GM12878 (cell line): ENCODE measurements around the gene SLC8B1. TPM values are rescaled to one million over a fixed set of nuclear protein-coding genes. Genes with fewer than 3 reads are reported as not detected.

Experiments
- ATAC-seq: fragments of 200-7000 bp; cut with Tn5 transposase; 3 replicates; pipeline ENCODE4 v1.9.1; 2020; ENCODE audit warnings: mild to moderate bottlenecking, moderate library complexity
- BruUV-seq: library from RNA; stranded (reverse); fragments of 400-500 nt; replicated peaks from 2 replicates; lab custom pipeline; 2021; lab: Mats Ljungman, UMichigan
- CTCF ChIA-PET: fragments of 300-600 bp; sonication (Branson Sonifier 250); formaldehyde crosslinking; extraction: SDS; loops from one replicate; lab custom pipeline; 2021; ENCODE audit warnings: inconsistent platforms; lab: Yijun Ruan, JAX
- POLR2A ChIA-PET: fragments of 350-600 bp; formaldehyde crosslinking; extraction: SDS; loops from one replicate; lab custom pipeline; 2021; ENCODE audit warnings: inconsistent platforms; lab: Charles Lee
- RAD21 ChIA-PET: fragments of 300-600 bp; sonication (Branson Sonifier 250); formaldehyde crosslinking; loops from one replicate; lab custom pipeline; 2023; ENCODE audit warnings: antibody characterized with exemption; ENCODE audit not compliant: unreplicated experiment; lab: Charles Lee
- SMC1A ChIA-PET: fragments of 300-600 bp; sonication (Branson Sonifier 250); formaldehyde crosslinking; loops from one replicate; lab custom pipeline; 2023; ENCODE audit not compliant: unreplicated experiment, uncharacterized antibody; lab: Charles Lee
- DNase-seq: peaks from one replicate; pipeline ENCODE4 v3.0.0-alpha.2; 2011; ENCODE audit warnings: low read depth, low spot score
- FAIRE-seq: peaks from 3 replicates; lab custom pipeline; 2011; peaks lifted over from hg19 to GRCh38; lab: Jason Lieb, UNC
- H2AFZ ChIP-seq: 2 replicates; pipeline ENCODE4 v1.6.0; 2011; ENCODE audit warnings: low read depth, low read length, control low read depth; ENCODE audit not compliant: control insufficient read depth
- H3K27ac ChIP-seq: 2 replicates; pipeline ENCODE4 v1.5.1; 2011; ENCODE audit warnings: control low read depth; ENCODE audit not compliant: control insufficient read depth, insufficient read depth
- H3K27me3 ChIP-seq, 2 experiments: replicated peaks in 1 of 2; 2 replicates each; pipeline versions ENCODE4 v1.6.0 to v1.6.1; 2011; ENCODE audit warnings: low read length in 1 of 2; ENCODE audit not compliant: control insufficient read depth in 2 of 2, insufficient read depth in 2 of 2
- H3K36me3 ChIP-seq, 2 experiments: 2 replicates each; pipeline ENCODE4 v1.5.1; 2011; ENCODE audit warnings: low read length in 1 of 2; ENCODE audit not compliant: control insufficient read depth in 2 of 2, insufficient read depth in 2 of 2
- H3K4me1 ChIP-seq: 2 replicates; pipeline ENCODE4 v1.6.1; 2011; ENCODE audit warnings: mild to moderate bottlenecking, low read length, moderate library complexity, mixed read lengths; ENCODE audit not compliant: control insufficient read depth, insufficient read depth
- H3K4me2 ChIP-seq: 2 replicates; pipeline ENCODE4 v1.6.0; 2011; ENCODE audit warnings: control low read depth; ENCODE audit not compliant: control insufficient read depth, insufficient read depth
- H3K4me3 ChIP-seq: fragments of 200-600 bp; sonication (generic); 2 replicates; pipeline ENCODE4 v1.5.1; 2016
- H3K79me2 ChIP-seq: 2 replicates; pipeline ENCODE4 v1.6.0; 2011; ENCODE audit warnings: low read length; ENCODE audit not compliant: control insufficient read depth, insufficient read depth
- H3K9ac ChIP-seq: 2 replicates; pipeline ENCODE4 v1.8.0; 2011; ENCODE audit warnings: low read length, control low read depth, mixed read lengths; ENCODE audit not compliant: control insufficient read depth, insufficient read depth
- H3K9me3 ChIP-seq: replicated peaks from 3 replicates; pipeline ENCODE4 v1.5.1; 2011; ENCODE audit warnings: mild to moderate bottlenecking, low read length; ENCODE audit not compliant: control insufficient read depth, insufficient read depth
- H4K20me1 ChIP-seq: 2 replicates; pipeline ENCODE4 v1.6.0; 2011; ENCODE audit not compliant: control insufficient read depth, insufficient read depth
- CHD1 ChIP-seq: IDR thresholded peaks from 2 replicates; pipeline ENCODE4 v1.6.1; 2012; ENCODE audit warnings: low read depth, low read length, improper control_type of control experiment
- ESRRA ChIP-seq: IDR thresholded peaks from 2 replicates; pipeline ENCODE4 v1.6.1; 2012; ENCODE audit warnings: mild to moderate bottlenecking, low read length, improper control_type of control experiment
- HDAC2 ChIP-seq: fragments of 200-600 bp; sonication (generic); IDR thresholded peaks from 2 replicates; pipeline ENCODE4 v1.6.1; 2017
- HDAC6 ChIP-seq: fragments of 200-600 bp; sonication (generic); IDR thresholded peaks from one replicate; pipeline ENCODE4 v1.8.0; 2017; ENCODE audit warnings: antibody characterized with exemption; ENCODE audit not compliant: unreplicated experiment
- MXI1 ChIP-seq: fragments of 150-350 bp; IDR thresholded peaks from 2 replicates; pipeline ENCODE4 v1.6.1; 2011; ENCODE audit warnings: low read depth, mild to moderate bottlenecking, inconsistent platforms, low read length, improper control_type of control experiment
- NFXL1 ChIP-seq: fragments of 450-650 bp; IDR thresholded peaks from 2 replicates; pipeline ENCODE4 v1.6.1; 2017; ENCODE audit warnings: antibody characterized with exemption, mild to moderate bottlenecking, borderline replicate concordance
- SKIL ChIP-seq: fragments of 450-650 bp; IDR thresholded peaks from 2 replicates; pipeline ENCODE4 v1.6.1; 2017; ENCODE audit warnings: mild to moderate bottlenecking, low read depth, inconsistent platforms; ENCODE audit not compliant: poor library complexity, severe bottlenecking
- SP1 ChIP-seq: IDR thresholded peaks from one replicate; pipeline ENCODE4 v1.6.1; 2011; ENCODE audit warnings: low read depth, low read length
- ZNF592 ChIP-seq: fragments of 450-650 bp; IDR thresholded peaks from 2 replicates; pipeline ENCODE4 v1.6.1; 2017; ENCODE audit warnings: mild to moderate bottlenecking, moderate library complexity
- WGBS: methylation state at CpG from one replicate; pipeline ENCODE4 v1.1.6; 2016; ENCODE audit warnings: low lambda C conversion rate; ENCODE audit not compliant: insufficient replicate concordance, insufficient coverage; ENCODE audit errors: missing lambda C conversion rate; 5-methylcytosine and 5-hydroxymethylcytosine counted together
- in situ Hi-C: fragments of 300-500 bp; cut with MboI; formaldehyde crosslinking; loops from 9 replicates; pipeline ENCODE4 v1.14.3; 2018; ENCODE audit warnings: mixed read lengths
- intact Hi-C: fragments of 100-400 bp; cut with micrococcal nuclease; formaldehyde crosslinking; loops from one replicate; pipeline ENCODE4 v1.14.2; 2022; ENCODE audit not compliant: unreplicated experiment
- polyA plus RNA-seq, 11 experiments: library from polyadenylated mRNA; depleted of rRNA in 4 of 11; unstranded in 6 of 11; stranded (reverse) in 5 of 11; fragments of >200 nt; fragmentation: Nextera tagmentation in 4 of 11; fragmentation: Illumina TruSeq in 1 of 11; extraction: Ambion mirVana in 4 of 11; extraction: Trizol in 1 of 11; gene quantifications; 1 replicate in 1 of 11; 2 replicates in 10 of 11; pipeline versions ENCODE4 v1.2.1 to v1.2.3, GENCODE V29; 2011 to 2016; ENCODE audit warnings: inconsistent platforms in 2 of 11, missing spikeins in 2 of 11, low read depth in 1 of 11
- total RNA-seq, 4 experiments: library from RNA; depleted of rRNA in 3 of 4; stranded (reverse); fragments of >200 nt in 3 of 4; fragmentation: Illumina TruSeq in 1 of 4; extraction: Trizol in 1 of 4; gene quantifications; 2 replicates each; pipeline versions ENCODE4 v1.2.1 to v1.2.3, GENCODE V29; 2013 to 2021

SLC8B1 gene
- total and polyA plus RNA-seq, 10 of the 15 experiments (the other 5 are each of a cell fraction or from before 2014, with no cell fraction given), result 0.18 to 12.3 (median 6.8) TPM

GRCh38 chr12:113269257-113269943 lies 65.5 kb downstream of the SLC8B1 start (continued):
- no peak for TF ChIP-seq NFXL1
- TF ChIP-seq HDAC6, result no peak
- TF ChIP-seq HDAC2, result no peak
- TF ChIP-seq SP1, result no peak
- TF ChIP-seq MXI1, result no peak
- no peak for TF ChIP-seq SKIL

GRCh38 chr12:113268621-113269020 lies 66.3 kb downstream of the SLC8B1 start:
- no peak overlapping the region for H2AFZ ChIP-seq
- ChIA-PET SMC1A (interaction anchor here (1.3 to 1.7 kb wide), 2 partner anchors 33 to 42 kb away, joined by 3 read pairs; no protein-coding TSS in a partner anchor), CTCF (no interaction called here), RAD21 (no interaction called here), POLR2A (interaction anchor here (0.5 kb wide), 1 partner anchor 1140 kb away, joined by 6 read pairs; no protein-coding TSS in a partner anchor)
- no peaks in the 10 kb centered on the region for H4K20me1 ChIP-seq
- no peak overlapping the region for H3K27ac ChIP-seq
- no peak overlapping the region for H3K4me2 ChIP-seq
- H3K4me3 ChIP-seq, result no peak overlapping the region
- peaks cover 15 to 32% of the 10 kb centered on the region in 2 experiments for H3K36me3 ChIP-seq
- no TSS peak for BruUV-seq
- no peaks in the 10 kb centered on the region for H3K27me3 ChIP-seq
- H3K4me1 ChIP-seq, result peaks cover 3% of the 10 kb centered on the region
- intact Hi-C loops, result no loop called here
- ATAC-seq (no peak), DNase-seq (no peak), FAIRE-seq (no peak)
- no peaks in the 10 kb centered on the region for H3K79me2 ChIP-seq
- 96% methylated on average over 19 of the region's 19 CpGs for WGBS
- TF ChIP-seq ESRRA (no peak), CHD1 (no peak), ZNF592 (no peak)
- H3K9me3 ChIP-seq, result no peaks in the 10 kb centered on the region
- H3K9ac ChIP-seq, result no peak overlapping the region
- in situ Hi-C loops, result no loop called here
